GM12878 (cell line): Measurements from ENCODE around the gene KCNG1. TPM values are rescaled to one million over a fixed set of nuclear protein-coding genes. Genes with fewer than 3 reads are reported as not detected.
A peak's percentile ranks its signal among the peaks of the same experiment; 100 is the strongest.

ENCODE experiments used
- ATAC-seq: fragments of 200-7000 bp; cut with Tn5 transposase; 3 replicates; pipeline ENCODE4 v1.9.1; 2020; ENCODE audit warnings: mild to moderate bottlenecking, moderate library complexity
- BruUV-seq: library from RNA; stranded (reverse); fragments of 400-500 nt; replicated peaks from 2 replicates; lab custom pipeline; 2021; lab: Mats Ljungman, UMichigan
- CTCF ChIA-PET: fragments of 300-600 bp; sonication (Branson Sonifier 250); formaldehyde crosslinking; extraction: SDS; loops from one replicate; lab custom pipeline; 2021; ENCODE audit warnings: inconsistent platforms; lab: Yijun Ruan, JAX
- POLR2A ChIA-PET: fragments of 350-600 bp; formaldehyde crosslinking; extraction: SDS; loops from one replicate; lab custom pipeline; 2021; ENCODE audit warnings: inconsistent platforms; lab: Charles Lee
- RAD21 ChIA-PET: fragments of 300-600 bp; sonication (Branson Sonifier 250); formaldehyde crosslinking; loops from one replicate; lab custom pipeline; 2023; ENCODE audit warnings: antibody characterized with exemption; ENCODE audit not compliant: unreplicated experiment; lab: Charles Lee
- SMC1A ChIA-PET: fragments of 300-600 bp; sonication (Branson Sonifier 250); formaldehyde crosslinking; loops from one replicate; lab custom pipeline; 2023; ENCODE audit not compliant: unreplicated experiment, uncharacterized antibody; lab: Charles Lee
- DNase-seq: peaks from one replicate; pipeline ENCODE4 v3.0.0-alpha.2; 2011; ENCODE audit warnings: low read depth, low spot score
- FAIRE-seq: peaks from 3 replicates; lab custom pipeline; 2011; peaks lifted over from hg19 to GRCh38; lab: Jason Lieb, UNC
- H2AFZ ChIP-seq: 2 replicates; pipeline ENCODE4 v1.6.0; 2011; ENCODE audit warnings: low read depth, low read length, control low read depth; ENCODE audit not compliant: control insufficient read depth
- H3K27ac ChIP-seq: 2 replicates; pipeline ENCODE4 v1.5.1; 2011; ENCODE audit warnings: control low read depth; ENCODE audit not compliant: control insufficient read depth, insufficient read depth
- H3K27me3 ChIP-seq, 2 experiments: replicated peaks in 1 of 2; 2 replicates each; pipeline versions ENCODE4 v1.6.0 to v1.6.1; 2011; ENCODE audit warnings: low read length in 1 of 2; ENCODE audit not compliant: control insufficient read depth in 2 of 2, insufficient read depth in 2 of 2
- H3K36me3 ChIP-seq, 2 experiments: 2 replicates each; pipeline ENCODE4 v1.5.1; 2011; ENCODE audit warnings: low read length in 1 of 2; ENCODE audit not compliant: control insufficient read depth in 2 of 2, insufficient read depth in 2 of 2
- H3K4me1 ChIP-seq: 2 replicates; pipeline ENCODE4 v1.6.1; 2011; ENCODE audit warnings: mild to moderate bottlenecking, low read length, moderate library complexity, mixed read lengths; ENCODE audit not compliant: control insufficient read depth, insufficient read depth
- H3K4me2 ChIP-seq: 2 replicates; pipeline ENCODE4 v1.6.0; 2011; ENCODE audit warnings: control low read depth; ENCODE audit not compliant: control insufficient read depth, insufficient read depth
- H3K4me3 ChIP-seq: fragments of 200-600 bp; sonication (generic); 2 replicates; pipeline ENCODE4 v1.5.1; 2016
- H3K79me2 ChIP-seq: 2 replicates; pipeline ENCODE4 v1.6.0; 2011; ENCODE audit warnings: low read length; ENCODE audit not compliant: control insufficient read depth, insufficient read depth
- H3K9ac ChIP-seq: 2 replicates; pipeline ENCODE4 v1.8.0; 2011; ENCODE audit warnings: low read length, control low read depth, mixed read lengths; ENCODE audit not compliant: control insufficient read depth, insufficient read depth
- H3K9me3 ChIP-seq: replicated peaks from 3 replicates; pipeline ENCODE4 v1.5.1; 2011; ENCODE audit warnings: mild to moderate bottlenecking, low read length; ENCODE audit not compliant: control insufficient read depth, insufficient read depth
- H4K20me1 ChIP-seq: 2 replicates; pipeline ENCODE4 v1.6.0; 2011; ENCODE audit not compliant: control insufficient read depth, insufficient read depth
- BCL3 ChIP-seq: IDR thresholded peaks from 2 replicates; pipeline ENCODE4 v1.6.1; 2011; ENCODE audit warnings: borderline replicate concordance, low read depth, mild to moderate bottlenecking, moderate library complexity, low read length; ENCODE audit not compliant: insufficient read depth, poor library complexity, severe bottlenecking
- CREB1 ChIP-seq: IDR thresholded peaks from 2 replicates; pipeline ENCODE4 v1.6.1; 2012; ENCODE audit warnings: low read depth, mild to moderate bottlenecking, inconsistent platforms
- CTCF ChIP-seq, 3 experiments: IDR thresholded peaks in 2 of 3; conservative IDR thresholded peaks in 1 of 3; 2 replicates each; pipeline ENCODE4 v1.5.1; 2011; ENCODE audit warnings: low read depth in 3 of 3, low read length in 3 of 3, mild to moderate bottlenecking in 3 of 3, control low read depth in 2 of 3, moderate library complexity in 2 of 3, inconsistent platforms in 1 of 3, mixed read lengths in 1 of 3; ENCODE audit not compliant: control insufficient read depth in 2 of 3, insufficient read depth in 1 of 3; ENCODE audit errors: extremely low read depth in 1 of 3
- MTA2 ChIP-seq: fragments of 450-650 bp; IDR thresholded peaks from 2 replicates; pipeline ENCODE4 v1.6.1; 2016; ENCODE audit warnings: low read depth, mild to moderate bottlenecking, moderate library complexity
- NFYB ChIP-seq: IDR thresholded peaks from 2 replicates; pipeline ENCODE4 v1.6.1; 2011; ENCODE audit warnings: low read depth, mild to moderate bottlenecking, low read length, improper control_type of control experiment, moderate library complexity; ENCODE audit not compliant: insufficient read depth
- RAD21 ChIP-seq: IDR thresholded peaks from 2 replicates; pipeline ENCODE4 v1.6.1; 2011; ENCODE audit warnings: mild to moderate bottlenecking, low read depth, low read length, moderate library complexity; ENCODE audit not compliant: insufficient read depth
- RELA ChIP-seq: fragments of 450-650 bp; IDR thresholded peaks from 2 replicates; pipeline ENCODE4 v1.8.0; 2014; ENCODE audit warnings: borderline replicate concordance; ENCODE audit not compliant: partially characterized antibody
- SMC3 ChIP-seq: IDR thresholded peaks from 2 replicates; pipeline ENCODE4 v1.6.1; 2011; ENCODE audit warnings: low read length, improper control_type of control experiment, borderline replicate concordance
- YY1 ChIP-seq: IDR thresholded peaks from 2 replicates; pipeline ENCODE4 v1.6.1; 2011; ENCODE audit warnings: low read depth, mild to moderate bottlenecking, low read length
- WGBS: methylation state at CpG from one replicate; pipeline ENCODE4 v1.1.6; 2016; ENCODE audit warnings: low lambda C conversion rate; ENCODE audit not compliant: insufficient replicate concordance, insufficient coverage; ENCODE audit errors: missing lambda C conversion rate; 5-methylcytosine and 5-hydroxymethylcytosine counted together
- in situ Hi-C: fragments of 300-500 bp; cut with MboI; formaldehyde crosslinking; loops from 9 replicates; pipeline ENCODE4 v1.14.3; 2018; ENCODE audit warnings: mixed read lengths
- intact Hi-C: fragments of 100-400 bp; cut with micrococcal nuclease; formaldehyde crosslinking; loops from one replicate; pipeline ENCODE4 v1.14.2; 2022; ENCODE audit not compliant: unreplicated experiment
- polyA plus RNA-seq, 11 experiments: library from polyadenylated mRNA; depleted of rRNA in 4 of 11; unstranded in 6 of 11; stranded (reverse) in 5 of 11; fragments of >200 nt; fragmentation: Nextera tagmentation in 4 of 11; fragmentation: Illumina TruSeq in 1 of 11; extraction: Ambion mirVana in 4 of 11; extraction: Trizol in 1 of 11; gene quantifications; 1 replicate in 1 of 11; 2 replicates in 10 of 11; pipeline versions ENCODE4 v1.2.1 to v1.2.3, GENCODE V29; 2011 to 2016; ENCODE audit warnings: inconsistent platforms in 2 of 11, missing spikeins in 2 of 11, low read depth in 1 of 11
- total RNA-seq, 4 experiments: library from RNA; depleted of rRNA in 3 of 4; stranded (reverse); fragments of >200 nt in 3 of 4; fragmentation: Illumina TruSeq in 1 of 4; extraction: Trizol in 1 of 4; gene quantifications; 2 replicates each; pipeline versions ENCODE4 v1.2.1 to v1.2.3, GENCODE V29; 2013 to 2021
- TF ChIP-seq, protein P1 (sequence below): fragments of 450-650 bp; IDR thresholded peaks from 2 replicates; pipeline ENCODE4 v1.6.1; 2016; ENCODE audit warnings: mild to moderate bottlenecking

Gene KCNG1
- total and polyA plus RNA-seq, 10 of the 15 experiments (the other 5 are each of a cell fraction or from before 2014, with no cell fraction given) = not detected

DNA sequence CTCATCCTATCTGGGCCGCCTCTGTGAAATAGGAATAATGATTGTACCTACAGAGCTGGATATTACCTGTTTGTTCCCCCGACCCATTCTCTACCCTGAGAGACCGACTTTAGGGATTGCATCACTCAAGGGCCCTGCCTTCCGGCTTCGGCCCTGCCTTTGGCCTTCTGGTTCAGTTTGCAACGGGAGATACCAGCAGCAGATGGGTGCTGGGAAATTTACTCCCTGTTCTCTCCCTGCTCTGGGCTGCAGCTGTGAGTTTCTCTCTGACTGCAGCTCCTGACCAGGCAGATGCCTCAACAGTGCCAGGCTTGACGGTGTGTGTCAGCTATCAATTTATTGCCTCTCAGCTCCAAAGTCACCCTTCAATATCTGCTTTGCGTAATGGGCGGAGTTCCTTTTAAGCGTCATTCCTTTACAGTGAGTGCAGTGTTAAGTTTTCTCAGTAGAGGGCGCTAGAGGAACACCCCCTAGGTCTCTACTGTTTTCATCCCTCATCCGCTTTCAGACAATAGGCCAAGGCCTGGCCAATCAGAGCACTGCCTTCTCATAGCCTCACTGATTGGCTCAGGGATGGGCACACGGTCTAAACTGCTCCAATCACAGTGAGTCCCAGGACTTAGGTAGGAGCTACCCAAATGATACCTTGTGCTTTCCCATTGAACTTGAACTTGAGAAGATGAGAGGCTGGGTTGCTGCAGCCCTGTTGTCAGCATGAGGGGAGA is 30.0 kb downstream of the KCNG1 start:
- no peaks in the 10 kb centered on the region for H3K79me2 ChIP-seq
- peak; percentile 79 for TF ChIP-seq NFYB
- peak; percentile 40 to 58 (median 53) for TF ChIP-seq CTCF (IDR thresholded peaks at IDR 0.05 in 2 of 3, conservative IDR thresholded peaks at IDR 0.05 in 1 of 3; ENCODE audit: control insufficient read depth in 2 of 3, extremely low read depth in 1 of 3, insufficient read depth in 1 of 3, low read depth in 3 of 3, low read length in 3 of 3)
- TF ChIP-seq RAD21 = peak; percentile 38; the same call in 1 of the 2 replicates
- TF ChIP-seq, protein P1, sequence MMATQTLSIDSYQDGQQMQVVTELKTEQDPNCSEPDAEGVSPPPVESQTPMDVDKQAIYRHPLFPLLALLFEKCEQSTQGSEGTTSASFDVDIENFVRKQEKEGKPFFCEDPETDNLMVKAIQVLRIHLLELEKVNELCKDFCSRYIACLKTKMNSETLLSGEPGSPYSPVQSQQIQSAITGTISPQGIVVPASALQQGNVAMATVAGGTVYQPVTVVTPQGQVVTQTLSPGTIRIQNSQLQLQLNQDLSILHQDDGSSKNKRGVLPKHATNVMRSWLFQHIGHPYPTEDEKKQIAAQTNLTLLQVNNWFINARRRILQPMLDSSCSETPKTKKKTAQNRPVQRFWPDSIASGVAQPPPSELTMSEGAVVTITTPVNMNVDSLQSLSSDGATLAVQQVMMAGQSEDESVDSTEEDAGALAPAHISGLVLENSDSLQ = no peak
- TF ChIP-seq SMC3 = peak; percentile 17; the same call in 1 of the 2 replicates
- TF ChIP-seq BCL3 = no peak
- TF ChIP-seq RELA = no peak
- no peak for TF ChIP-seq CREB1
- TF ChIP-seq YY1 = no peak
- TF ChIP-seq MTA2 = no peak
- in situ Hi-C loops = no loop called here
- intact Hi-C loops = no loop called here
- no TSS peak for BruUV-seq
- SMC1A ChIA-PET = interaction anchor here (0.6 kb wide), 1 partner anchor 24 kb away, joined by 3 read pairs; no protein-coding TSS in a partner anchor
- no peaks in the 10 kb centered on the region for H4K20me1 ChIP-seq
- ATAC-seq = peak; percentile 98
- RAD21 ChIA-PET = interaction anchor here (0.7 to 1.3 kb wide), 2 partner anchors 199 kb away, joined by 3 read pairs; no protein-coding TSS in a partner anchor
- H3K36me3 ChIP-seq = no peaks in the 10 kb centered on the region
- no peak overlapping the region for H2AFZ ChIP-seq
- no peak overlapping the region for H3K4me2 ChIP-seq
- no peak overlapping the region for H3K27ac ChIP-seq
- H3K27me3 ChIP-seq = no peaks in the 10 kb centered on the region
- CTCF ChIA-PET = interaction anchor here (0.6 to 14.7 kb wide), 8 partner anchors 11 to 630 kb away, joined by 3 to 177 read pairs (median 4); partner anchors contain the start of gene BCAS4
- peak; percentile 17 for DNase-seq
- 54% methylated on average over 12 of the region's 13 CpGs for WGBS
- no peaks in the 10 kb centered on the region for H3K4me1 ChIP-seq
- H3K4me3 ChIP-seq = no peak overlapping the region
- peak; percentile 56 for FAIRE-seq
- no peaks in the 10 kb centered on the region for H3K9me3 ChIP-seq
- POLR2A ChIA-PET = no interaction called here
- no peak overlapping the region for H3K9ac ChIP-seq
